Upper lobe of left lung (tissue), 6 donors: ENCODE data around the gene DPYD. TPM values are rescaled to one million over a fixed set of nuclear protein-coding genes. Genes with fewer than 3 reads are reported as not detected.

Source experiments
- ATAC-seq, 2 donors: fragments of 200-7000 bp; cut with Tn5 transposase; one replicate each; pipeline ENCODE4 v1.9.1; 2022; ENCODE audit warnings: mild to moderate bottlenecking in 2 of 2, moderate library complexity in 2 of 2; ENCODE audit not compliant: low FRiP score in 2 of 2
- DNase-seq, 2 donors: peaks; one replicate each; pipeline ENCODE4 v3.0.0-alpha.2; 2019 to 2020
- H3K27ac ChIP-seq, 4 donors: fragments of 200-600 bp; sonication (generic); one replicate each; pipeline ENCODE4 v1.5.1; 2016 to 2019
- H3K27me3 ChIP-seq, 4 donors: fragments of 200-600 bp; sonication (generic); one replicate each; pipeline ENCODE4 v1.5.1; 2017 to 2019
- H3K36me3 ChIP-seq, 4 donors: fragments of 200-600 bp; sonication (generic); one replicate each; pipeline ENCODE4 v1.5.1; 2016 to 2019
- H3K4me1 ChIP-seq, 4 donors: fragments of 200-600 bp; sonication (generic); one replicate each; pipeline ENCODE4 v1.5.1; 2018 to 2019
- H3K4me3 ChIP-seq, 4 donors: fragments of 200-600 bp; sonication (generic); one replicate each; pipeline ENCODE4 v1.5.1; 2017 to 2019; ENCODE audit warnings: mild to moderate bottlenecking in 2 of 4, moderate library complexity in 1 of 4
- H3K9me3 ChIP-seq, 4 donors: fragments of 200-600 bp; sonication (generic); one replicate each; pipeline ENCODE4 v1.5.1; 2018 to 2019
- EP300 ChIP-seq, 4 donors: sonication (generic); formaldehyde crosslinking; IDR thresholded peaks; one replicate each; pipeline ENCODE4 v1.5.1; 2017; ENCODE audit warnings: antibody characterized with exemption in 4 of 4, control low read depth in 2 of 4
- POLR2A ChIP-seq, 4 donors: fragments of 450-650 bp; IDR thresholded peaks; one replicate each; pipeline ENCODE4 v1.5.1; 2016 to 2017; ENCODE audit warnings: antibody characterized with exemption in 4 of 4, mild to moderate bottlenecking in 2 of 4
- POLR2AphosphoS5 ChIP-seq, 2 donors: sonication (generic); formaldehyde crosslinking; IDR thresholded peaks; one replicate each; pipeline ENCODE4 v1.5.1; 2017; ENCODE audit warnings: antibody characterized with exemption in 2 of 2
- WGBS, 2 donors: methylation state at CpG; one replicate each; pipeline ENCODE4 v1.1.5; 2017 to 2018; 5-methylcytosine and 5-hydroxymethylcytosine counted together
- total RNA-seq, 6 donors: library from RNA; depleted of rRNA in 4 of 6; stranded (reverse); fragments of >200 nt in 4 of 6; gene quantifications; one replicate each; pipeline versions ENCODE4 v1.1.0 to v1.2.1, GENCODE V29; 2016 to 2021
- TF ChIP-seq, protein P1 (sequence below), 6 experiments: fragments of 450-650 bp in 4 of 6; fragments of 200-600 bp in 2 of 6; sonication (generic) in 2 of 6; IDR thresholded peaks; one replicate each; pipeline ENCODE4 v1.5.1; 2016 to 2019; ENCODE audit warnings: antibody characterized with exemption in 6 of 6
- donor health status: DM: no; HTN: no; CAD: no; lungs with moderate emphysema.
- donor health status: DM: no; HTN: yes; CAD: no; lungs with severe emphysema.

The DPYD gene
- total RNA-seq, 6 donors from 2014 or later, result 60.9 to 106 (median 79.7) TPM

DNA sequence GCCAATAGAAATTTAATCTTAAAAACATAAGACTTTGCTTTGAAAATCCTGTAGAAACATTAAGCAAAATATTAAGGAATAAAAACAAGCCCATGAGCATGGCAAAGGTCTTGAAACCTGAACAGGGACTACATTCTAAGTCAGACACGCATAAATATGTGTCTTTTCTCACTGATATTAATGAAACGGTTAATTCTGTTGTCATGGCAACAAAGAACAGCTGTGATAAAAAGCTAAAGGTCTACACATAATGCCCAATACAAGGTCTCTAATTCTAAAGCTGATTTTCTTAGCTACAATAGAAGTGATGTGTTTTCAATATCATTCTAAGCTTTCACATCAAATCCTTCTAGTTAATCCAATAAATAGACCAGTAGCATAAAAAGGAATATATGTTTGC is 867.6 kb downstream of the DPYD start:
- Histone ChIP-seq H3K27me3 (no peaks in the 10 kb centered on the region), H3K27ac (no peak overlapping the region), H3K4me1 (no peaks in the 10 kb centered on the region), H3K9me3 (peaks cover 0 to 25% (median 12%) of the 10 kb centered on the region in 4 donors), H3K4me3 (no peak overlapping the region), H3K36me3 (no peaks in the 10 kb centered on the region)
- 76 to 88% methylated on average over 2 of the region's 2 CpGs for WGBS, 2 donors
- DNase-seq (no peak), ATAC-seq (no peak)
- TF ChIP-seq, protein P1, sequence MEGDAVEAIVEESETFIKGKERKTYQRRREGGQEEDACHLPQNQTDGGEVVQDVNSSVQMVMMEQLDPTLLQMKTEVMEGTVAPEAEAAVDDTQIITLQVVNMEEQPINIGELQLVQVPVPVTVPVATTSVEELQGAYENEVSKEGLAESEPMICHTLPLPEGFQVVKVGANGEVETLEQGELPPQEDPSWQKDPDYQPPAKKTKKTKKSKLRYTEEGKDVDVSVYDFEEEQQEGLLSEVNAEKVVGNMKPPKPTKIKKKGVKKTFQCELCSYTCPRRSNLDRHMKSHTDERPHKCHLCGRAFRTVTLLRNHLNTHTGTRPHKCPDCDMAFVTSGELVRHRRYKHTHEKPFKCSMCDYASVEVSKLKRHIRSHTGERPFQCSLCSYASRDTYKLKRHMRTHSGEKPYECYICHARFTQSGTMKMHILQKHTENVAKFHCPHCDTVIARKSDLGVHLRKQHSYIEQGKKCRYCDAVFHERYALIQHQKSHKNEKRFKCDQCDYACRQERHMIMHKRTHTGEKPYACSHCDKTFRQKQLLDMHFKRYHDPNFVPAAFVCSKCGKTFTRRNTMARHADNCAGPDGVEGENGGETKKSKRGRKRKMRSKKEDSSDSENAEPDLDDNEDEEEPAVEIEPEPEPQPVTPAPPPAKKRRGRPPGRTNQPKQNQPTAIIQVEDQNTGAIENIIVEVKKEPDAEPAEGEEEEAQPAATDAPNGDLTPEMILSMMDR (IDR thresholded peaks at IDR 0.05), result no peak
- TF ChIP-seq POLR2AphosphoS5 (IDR thresholded peaks at IDR 0.05), result no peak
- no peak for TF ChIP-seq POLR2A (IDR thresholded peaks at IDR 0.05)
- TF ChIP-seq EP300 (IDR thresholded peaks at IDR 0.05), result no peak

DNA sequence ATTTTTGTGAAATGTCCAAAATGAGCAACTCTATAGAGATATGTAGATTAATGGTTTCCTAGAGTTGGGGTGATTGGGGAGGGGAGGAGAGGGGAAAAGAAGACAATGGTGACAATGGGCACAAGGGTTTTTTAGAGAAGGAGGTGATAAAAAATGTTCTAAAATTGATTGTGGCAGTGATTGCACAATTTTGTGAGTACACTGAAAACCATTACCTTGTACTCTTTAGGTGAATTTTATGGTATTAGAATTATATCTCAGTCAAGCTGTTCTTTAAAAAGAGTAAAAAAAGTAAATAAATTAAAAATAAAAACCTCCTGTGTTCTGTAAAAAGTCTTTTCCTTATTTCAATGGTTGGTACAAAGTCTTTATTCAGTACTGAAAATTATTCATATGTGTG is 869.0 kb downstream of the DPYD start:
- Histone ChIP-seq H3K27ac (no peak overlapping the region), H3K27me3 (no peaks in the 10 kb centered on the region), H3K4me3 (no peak overlapping the region), H3K9me3 (peaks cover 0 to 16% (median 5%) of the 10 kb centered on the region in 4 donors), H3K4me1 (no peaks in the 10 kb centered on the region), H3K36me3 (no peaks in the 10 kb centered on the region)
- ATAC-seq (no peak), DNase-seq (no peak)
- no peak for TF ChIP-seq POLR2A (IDR thresholded peaks at IDR 0.05)
- TF ChIP-seq POLR2AphosphoS5 (IDR thresholded peaks at IDR 0.05), result no peak
- TF ChIP-seq, protein P1 (IDR thresholded peaks at IDR 0.05), result no peak
- TF ChIP-seq EP300 (IDR thresholded peaks at IDR 0.05), result no peak

DNA sequence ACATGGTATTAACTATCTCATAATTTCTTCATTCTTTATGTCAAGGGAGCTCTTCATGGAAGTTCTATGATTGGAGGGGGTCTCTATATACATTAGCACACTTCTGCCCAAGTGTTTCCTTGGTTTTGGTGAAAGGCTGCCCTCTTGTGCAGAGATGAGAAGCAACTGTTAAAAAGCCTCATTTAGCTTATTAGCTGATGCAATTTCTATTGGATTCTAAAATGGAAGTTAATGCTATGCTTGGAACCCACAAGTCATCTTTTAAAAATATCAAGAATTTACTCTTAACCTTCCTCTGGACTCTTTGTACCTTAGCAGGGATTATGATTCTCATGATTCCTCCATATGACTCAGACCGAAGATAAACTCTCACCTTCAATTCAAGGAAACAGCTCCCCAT is 870.3 kb downstream of the DPYD start:
- TF ChIP-seq POLR2A (IDR thresholded peaks at IDR 0.05) (no peak), EP300 (IDR thresholded peaks at IDR 0.05) (no peak), POLR2AphosphoS5 (IDR thresholded peaks at IDR 0.05) (no peak)
- TF ChIP-seq, protein P1 (IDR thresholded peaks at IDR 0.05), result no peak
- Histone ChIP-seq H3K4me1 (no peaks in the 10 kb centered on the region), H3K36me3 (no peaks in the 10 kb centered on the region), H3K4me3 (no peak overlapping the region), H3K9me3 (peaks cover 0 to 3% (median 0%) of the 10 kb centered on the region in 4 donors), H3K27me3 (no peaks in the 10 kb centered on the region), H3K27ac (no peak overlapping the region)
- 86 to 91% methylated on average over 1 of the region's 1 CpG for WGBS, 2 donors
- DNase-seq (no peak), ATAC-seq (no peak)

DNA sequence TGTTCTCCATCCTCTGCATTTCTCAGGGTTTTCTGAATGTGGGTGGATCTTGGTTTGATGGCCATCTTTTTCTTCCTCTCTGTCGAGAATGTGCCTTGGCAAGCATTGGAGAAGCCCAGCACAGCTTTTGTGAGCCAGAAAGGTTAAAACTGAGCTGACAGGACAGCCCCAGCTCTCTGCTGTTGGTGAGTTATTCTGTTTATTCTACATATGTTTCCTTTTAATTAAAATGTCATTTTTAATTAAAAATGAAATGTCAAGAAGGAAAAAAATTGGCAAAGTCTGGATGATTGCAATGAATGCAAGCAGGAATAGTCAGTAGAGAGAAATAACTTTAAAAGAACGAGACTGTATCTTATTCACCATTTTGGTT is 873.4 kb downstream of the DPYD start:
- no peaks in the 10 kb centered on the region for H3K36me3 ChIP-seq
- no peak overlapping the region for H3K4me3 ChIP-seq
- H3K4me1 ChIP-seq, result no peaks in the 10 kb centered on the region
- ATAC-seq (no peak), DNase-seq (no peak)
- no peak overlapping the region for H3K27ac ChIP-seq
- H3K27me3 ChIP-seq, result no peaks in the 10 kb centered on the region
- 66 to 76% methylated on average over 2 of the region's 2 CpGs for WGBS, 2 donors
- H3K9me3 ChIP-seq, result no peaks in the 10 kb centered on the region
- TF ChIP-seq, protein P1 (IDR thresholded peaks at IDR 0.05), result no peak
- TF ChIP-seq EP300 (IDR thresholded peaks at IDR 0.05), result no peak
- TF ChIP-seq POLR2AphosphoS5 (IDR thresholded peaks at IDR 0.05), result no peak
- no peak for TF ChIP-seq POLR2A (IDR thresholded peaks at IDR 0.05)

DNA sequence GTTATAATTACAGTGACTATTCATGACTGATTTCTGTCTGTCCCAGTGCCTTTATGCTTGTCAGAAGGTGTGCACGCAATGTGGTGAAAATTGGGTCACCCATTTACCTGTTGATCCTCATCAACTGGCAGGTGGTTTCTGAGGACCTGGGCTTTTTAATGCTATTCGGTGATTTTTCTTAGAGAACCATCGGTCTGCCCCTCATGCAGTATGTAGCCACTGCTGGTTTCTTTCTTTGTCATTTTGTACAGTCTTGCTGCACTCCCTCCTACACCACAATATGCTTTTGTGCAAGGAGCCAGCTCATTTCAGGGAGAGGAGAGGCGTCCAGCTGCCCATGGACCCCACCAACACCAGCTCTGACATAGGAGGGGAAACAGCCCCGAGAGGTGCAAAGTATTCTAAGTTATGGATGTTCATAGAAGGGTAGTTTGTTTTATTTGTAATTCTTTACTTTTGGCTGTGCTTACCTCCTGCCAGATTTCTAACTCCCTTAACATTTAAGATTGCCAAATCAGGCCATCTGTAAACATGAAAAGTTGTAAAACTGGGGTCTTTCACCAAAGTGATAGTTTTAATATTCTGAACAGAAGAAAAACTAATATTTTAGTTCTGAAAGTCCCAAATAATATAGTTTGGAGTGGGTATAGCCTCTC is 873.9 kb downstream of the DPYD start:
- Histone ChIP-seq H3K4me3 (no peak overlapping the region), H3K4me1 (no peaks in the 10 kb centered on the region), H3K9me3 (no peaks in the 10 kb centered on the region), H3K27ac (no peak overlapping the region), H3K36me3 (no peaks in the 10 kb centered on the region), H3K27me3 (no peaks in the 10 kb centered on the region)
- WGBS, 2 donors, result 90 to 94% methylated on average over 5 of the region's 5 CpGs
- ATAC-seq (no peak), DNase-seq (no peak)
- TF ChIP-seq POLR2A (IDR thresholded peaks at IDR 0.05) (no peak), POLR2AphosphoS5 (IDR thresholded peaks at IDR 0.05) (no peak), EP300 (IDR thresholded peaks at IDR 0.05) (no peak)
- TF ChIP-seq, protein P1 (IDR thresholded peaks at IDR 0.05), result no peak
